Body of pancreas (tissue), 4 donors: Measurements from ENCODE around the gene CLPSL1.

ENCODE experiments used
- POLR2A ChIP-seq, 3 donors: fragments of 450-650 bp; IDR thresholded peaks; one replicate each; pipeline ENCODE4 v1.6.1; 2016; ENCODE audit warnings: antibody characterized with exemption in 3 of 3, mild to moderate bottlenecking in 2 of 3
- TF ChIP-seq, protein P1 (sequence below), 7 experiments: fragments of 450-650 bp in 4 of 7; fragments of 200-600 bp in 3 of 7; sonication (generic) in 3 of 7; IDR thresholded peaks; one replicate each; pipeline ENCODE4 v1.5.1; 2016 to 2019; ENCODE audit warnings: antibody characterized with exemption in 7 of 7

DNA sequence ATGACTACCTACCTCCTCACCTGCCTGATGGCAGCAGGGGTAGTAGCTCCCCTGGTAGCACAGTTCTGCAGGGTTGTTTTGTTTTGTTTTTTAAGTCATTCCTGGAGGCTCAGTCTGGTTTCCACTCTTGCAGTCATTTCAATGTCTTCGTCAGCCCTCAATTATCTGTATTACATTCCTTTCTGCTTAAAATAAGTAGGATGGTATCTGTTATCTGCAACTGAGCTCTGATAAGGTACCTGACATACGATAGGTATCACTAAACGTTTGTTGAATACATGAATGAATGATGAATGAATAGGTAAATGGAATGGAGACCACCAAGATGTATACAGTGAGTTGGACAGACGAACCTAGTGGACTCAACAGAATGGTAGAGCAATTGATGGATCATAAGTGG lies 11.6 kb upstream of the CLPSL1 start:
- TF ChIP-seq, protein P1, sequence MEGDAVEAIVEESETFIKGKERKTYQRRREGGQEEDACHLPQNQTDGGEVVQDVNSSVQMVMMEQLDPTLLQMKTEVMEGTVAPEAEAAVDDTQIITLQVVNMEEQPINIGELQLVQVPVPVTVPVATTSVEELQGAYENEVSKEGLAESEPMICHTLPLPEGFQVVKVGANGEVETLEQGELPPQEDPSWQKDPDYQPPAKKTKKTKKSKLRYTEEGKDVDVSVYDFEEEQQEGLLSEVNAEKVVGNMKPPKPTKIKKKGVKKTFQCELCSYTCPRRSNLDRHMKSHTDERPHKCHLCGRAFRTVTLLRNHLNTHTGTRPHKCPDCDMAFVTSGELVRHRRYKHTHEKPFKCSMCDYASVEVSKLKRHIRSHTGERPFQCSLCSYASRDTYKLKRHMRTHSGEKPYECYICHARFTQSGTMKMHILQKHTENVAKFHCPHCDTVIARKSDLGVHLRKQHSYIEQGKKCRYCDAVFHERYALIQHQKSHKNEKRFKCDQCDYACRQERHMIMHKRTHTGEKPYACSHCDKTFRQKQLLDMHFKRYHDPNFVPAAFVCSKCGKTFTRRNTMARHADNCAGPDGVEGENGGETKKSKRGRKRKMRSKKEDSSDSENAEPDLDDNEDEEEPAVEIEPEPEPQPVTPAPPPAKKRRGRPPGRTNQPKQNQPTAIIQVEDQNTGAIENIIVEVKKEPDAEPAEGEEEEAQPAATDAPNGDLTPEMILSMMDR (IDR thresholded peaks at IDR 0.05) = no peak
- no peak for TF ChIP-seq POLR2A (IDR thresholded peaks at IDR 0.05)
